ENCODE results near the gene ADIRF. TPM values are rescaled to one million over a fixed set of nuclear protein-coding genes. Genes with fewer than 3 reads are reported as not detected.
"Not testable (repeated sequence)": the region's sequence is repeated elsewhere in the genome, so short reads cannot be mapped to it uniquely, and the experiment has no call there.

ADIRF gene
- total RNA-seq, 1 donor, result 11.9 TPM

DNA sequence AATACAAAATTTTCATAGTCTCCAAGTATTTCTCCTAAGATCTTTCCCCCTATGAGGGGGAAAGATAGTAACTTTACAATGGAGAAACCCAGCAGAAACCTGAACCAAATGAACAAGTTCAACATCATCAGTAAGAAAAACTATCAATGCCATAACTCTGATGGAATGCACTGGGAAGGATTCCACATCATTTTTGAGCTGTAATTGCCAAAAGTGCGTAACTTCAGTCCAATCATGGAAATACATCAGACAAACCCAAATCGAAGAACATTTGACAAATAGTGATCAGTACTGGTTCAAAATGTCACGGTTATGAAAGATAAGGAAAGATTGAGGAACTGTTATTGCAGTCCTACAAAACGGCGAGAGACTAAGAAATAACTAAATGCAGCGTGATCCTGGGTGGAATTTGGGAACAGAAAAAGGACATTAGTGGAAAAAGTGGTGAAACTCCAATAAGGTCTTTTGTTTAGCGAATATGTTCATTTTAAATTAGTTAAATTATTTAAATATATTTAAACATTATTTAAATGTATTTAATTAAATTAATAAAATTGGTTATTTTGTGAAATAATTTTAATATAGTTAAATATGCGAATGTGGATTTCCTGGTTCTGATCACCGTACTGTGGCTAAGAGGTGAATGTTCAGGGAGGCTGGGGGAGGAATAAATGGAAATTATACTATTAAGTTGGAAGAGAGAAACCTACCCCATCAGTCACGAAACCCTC, 46.9 kb downstream of the ADIRF start:
- not testable (repeated sequence) for H3K4me1 ChIP-seq (ENCODE audit: insufficient read depth, low read length); H2AFZ ChIP-seq (ENCODE audit: low read length); H3K4me2 ChIP-seq (ENCODE audit: insufficient read depth, low read length); H4K20me1 ChIP-seq (ENCODE audit: insufficient read depth, low read length); H3K79me2 ChIP-seq (ENCODE audit: insufficient read depth, low read length); H3K27ac ChIP-seq (ENCODE audit: low read depth, low read length); DNase-seq (ENCODE audit: insufficient read length, low spot score, missing footprints); H3K9me3 ChIP-seq (ENCODE audit: low read depth, low read length); H3K27me3 ChIP-seq (ENCODE audit: insufficient read depth, low read length); H3K4me3 ChIP-seq (ENCODE audit: insufficient read depth, low read length); H3K36me3 ChIP-seq (ENCODE audit: insufficient read depth, low read length)

DNA sequence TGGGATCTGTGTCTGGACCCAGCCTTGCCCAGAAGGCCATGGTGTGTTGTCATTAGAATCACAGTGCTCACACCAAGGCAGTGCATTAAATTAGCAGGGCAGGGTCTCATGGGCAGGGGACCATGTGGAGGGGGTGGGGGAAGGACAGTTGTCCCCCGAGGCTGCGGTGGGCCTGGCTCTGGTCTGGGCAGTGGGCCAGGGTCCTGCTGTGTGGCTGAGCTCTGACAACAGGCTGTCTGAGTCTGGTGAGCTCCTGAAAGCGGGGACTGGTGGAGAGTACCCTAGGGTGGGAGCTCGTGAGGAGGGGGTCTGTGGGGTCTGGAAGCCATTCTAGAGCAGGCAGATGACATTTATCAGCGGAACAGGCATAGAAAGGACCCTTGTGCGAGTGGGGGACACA, 49.8 kb downstream of the ADIRF start:
- H4K20me1 ChIP-seq (ENCODE audit: insufficient read depth, low read length); H3K4me2 ChIP-seq (ENCODE audit: insufficient read depth, low read length); H3K4me3 ChIP-seq (ENCODE audit: insufficient read depth, low read length); DNase-seq (ENCODE audit: insufficient read length, low spot score, missing footprints); H3K9me3 ChIP-seq (ENCODE audit: low read depth, low read length); H3K27me3 ChIP-seq (ENCODE audit: insufficient read depth, low read length); H2AFZ ChIP-seq (ENCODE audit: low read length); H3K4me1 ChIP-seq (ENCODE audit: insufficient read depth, low read length); H3K36me3 ChIP-seq (ENCODE audit: insufficient read depth, low read length); H3K79me2 ChIP-seq (ENCODE audit: insufficient read depth, low read length); H3K27ac ChIP-seq (ENCODE audit: low read depth, low read length): not testable (repeated sequence)

DNA sequence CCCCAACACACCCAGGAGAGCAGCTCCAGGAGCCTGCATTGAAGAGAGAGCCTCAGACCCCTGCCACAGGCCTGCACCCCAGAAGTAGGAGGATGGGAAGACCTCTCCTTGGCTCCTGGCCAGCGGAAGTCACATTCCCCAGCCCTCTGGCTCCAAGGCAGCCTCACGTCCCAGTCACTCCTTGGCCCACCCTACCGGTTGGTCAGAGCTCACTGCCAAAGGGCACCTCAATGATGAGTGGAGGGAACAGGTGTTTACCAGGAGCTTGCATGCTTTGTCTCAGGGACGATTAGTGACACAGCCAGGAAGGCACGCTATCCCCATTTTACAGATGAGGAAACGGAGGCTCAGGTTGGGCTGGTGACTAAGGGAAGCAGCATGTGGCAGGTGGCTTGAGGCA, 50.8 kb downstream of the ADIRF start:
- not testable (repeated sequence) for H3K79me2 ChIP-seq (ENCODE audit: insufficient read depth, low read length); H3K27me3 ChIP-seq (ENCODE audit: insufficient read depth, low read length); H3K27ac ChIP-seq (ENCODE audit: low read depth, low read length); H3K4me1 ChIP-seq (ENCODE audit: insufficient read depth, low read length); H3K36me3 ChIP-seq (ENCODE audit: insufficient read depth, low read length); H3K4me2 ChIP-seq (ENCODE audit: insufficient read depth, low read length); DNase-seq (ENCODE audit: insufficient read length, low spot score, missing footprints); H3K4me3 ChIP-seq (ENCODE audit: insufficient read depth, low read length); H4K20me1 ChIP-seq (ENCODE audit: insufficient read depth, low read length); H2AFZ ChIP-seq (ENCODE audit: low read length); H3K9me3 ChIP-seq (ENCODE audit: low read depth, low read length)

DNA sequence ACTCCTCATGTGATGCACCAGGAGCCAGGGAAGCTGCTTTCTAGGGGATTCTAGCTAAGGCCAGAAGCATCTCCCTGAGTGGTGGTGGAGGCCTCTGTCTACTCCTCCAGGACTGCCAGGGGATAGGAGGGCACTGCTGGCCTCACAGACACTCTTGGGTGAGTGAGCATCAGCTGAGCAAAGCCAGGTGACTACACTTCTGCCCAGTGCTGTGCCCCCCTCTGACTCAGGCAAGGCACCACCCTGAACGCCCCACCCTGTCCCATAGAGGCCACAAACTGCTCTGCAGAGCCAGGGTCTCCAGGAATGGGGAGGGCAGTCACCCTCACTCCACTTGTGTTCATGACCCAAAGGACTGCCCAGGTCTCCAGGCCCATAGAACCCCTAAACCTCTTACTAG, 51.2 kb downstream of the ADIRF start:
- H3K27me3 ChIP-seq (ENCODE audit: insufficient read depth, low read length); DNase-seq (ENCODE audit: insufficient read length, low spot score, missing footprints); H3K4me2 ChIP-seq (ENCODE audit: insufficient read depth, low read length); H3K36me3 ChIP-seq (ENCODE audit: insufficient read depth, low read length); H2AFZ ChIP-seq (ENCODE audit: low read length); H3K9me3 ChIP-seq (ENCODE audit: low read depth, low read length); H3K4me3 ChIP-seq (ENCODE audit: insufficient read depth, low read length); H4K20me1 ChIP-seq (ENCODE audit: insufficient read depth, low read length); H3K27ac ChIP-seq (ENCODE audit: low read depth, low read length); H3K4me1 ChIP-seq (ENCODE audit: insufficient read depth, low read length); H3K79me2 ChIP-seq (ENCODE audit: insufficient read depth, low read length): not testable (repeated sequence)

DNA sequence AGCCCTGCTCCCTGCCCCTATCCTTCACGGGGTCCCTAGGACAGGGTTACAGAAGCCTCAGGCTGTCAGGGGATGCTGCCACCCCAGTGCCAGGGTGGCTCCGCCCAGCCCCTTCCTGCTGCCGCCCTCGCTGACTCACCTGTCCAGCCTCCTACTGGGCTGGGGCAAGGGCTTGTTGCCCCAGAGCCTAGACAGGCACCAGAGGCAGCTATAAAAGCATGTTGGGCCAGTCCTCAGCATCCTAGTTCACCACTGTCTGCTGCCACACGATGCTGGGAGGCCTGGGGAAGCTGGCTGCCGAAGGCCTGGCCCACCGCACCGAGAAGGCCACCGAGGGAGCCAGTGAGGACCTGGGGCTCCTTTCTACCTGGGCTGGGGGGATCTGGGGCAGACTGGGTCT, 51.8 kb downstream of the ADIRF start, which contains the start of gene FAM25A:
Gene FAM25A, plus strand, starts transcription at position 239 of the 400 bp plus-strand sequence. Its CDS starts 31 bp downstream, at position 270.
- not testable (repeated sequence) for H3K9me3 ChIP-seq (ENCODE audit: low read depth, low read length); H3K4me2 ChIP-seq (ENCODE audit: insufficient read depth, low read length); H2AFZ ChIP-seq (ENCODE audit: low read length); H3K4me3 ChIP-seq (ENCODE audit: insufficient read depth, low read length); H3K36me3 ChIP-seq (ENCODE audit: insufficient read depth, low read length); H3K4me1 ChIP-seq (ENCODE audit: insufficient read depth, low read length); DNase-seq (ENCODE audit: insufficient read length, low spot score, missing footprints); H4K20me1 ChIP-seq (ENCODE audit: insufficient read depth, low read length); H3K27me3 ChIP-seq (ENCODE audit: insufficient read depth, low read length); H3K27ac ChIP-seq (ENCODE audit: low read depth, low read length); H3K79me2 ChIP-seq (ENCODE audit: insufficient read depth, low read length)

Small RNA genes lying within 50 kb of the gene (small RNA-seq; reads per million reads assigned to genes)
- gene BMS1P3, result not detected
- gene FAM25A, result not detected

Other genes with a start within 250 kb of the ADIRF start
- 71.7 and 73.7 TPM in 2 replicates for gene BMPR1A, start 211.9 kb upstream of the ADIRF start, total RNA-seq
- gene MMRN2, start 10.9 kb upstream of the ADIRF start, total RNA-seq, result 1.1 and 3.5 TPM in 2 replicates
- gene SNCG, start 9.9 kb upstream of the ADIRF start, total RNA-seq, result 0.36 and 2.4 TPM in 2 replicates
- gene FAM25A, start 51.8 kb downstream of the ADIRF start, total RNA-seq, result not detected in 2 replicates
- 212 and 221 TPM in 2 replicates for gene GLUD1, start 126.4 kb downstream of the ADIRF start, total RNA-seq
- 39.5 and 40.9 TPM in 2 replicates for gene SHLD2, start 126.7 kb downstream of the ADIRF start, total RNA-seq

Measured in osteoblast (primary cell).